HEK293 (cell line): ENCODE results near the gene PPP1CA.

Experiments used
- KLF17 ChIP-seq: fragments of 450-650 bp; formaldehyde crosslinking; IDR thresholded peaks from 2 replicates; pipeline ENCODE4 v1.5.1; 2016; ENCODE audit warnings: missing biosample characterization, missing genetic modification characterization
- OVOL3 ChIP-seq: fragments of 450-650 bp; formaldehyde crosslinking; IDR thresholded peaks from 2 replicates; pipeline ENCODE4 v1.5.1; 2016; ENCODE audit warnings: missing biosample characterization, missing genetic modification characterization
- PBX3 ChIP-seq: sonication (generic); formaldehyde crosslinking; IDR thresholded peaks from 2 replicates; pipeline ENCODE4 v1.8.1; 2022; ENCODE audit warnings: mild to moderate bottlenecking, moderate library complexity, missing genetic modification reagents
- SCRT1 ChIP-seq: fragments of 450-650 bp; formaldehyde crosslinking; IDR thresholded peaks from 2 replicates; pipeline ENCODE4 v1.5.1; 2016; ENCODE audit warnings: missing biosample characterization, missing genetic modification characterization, borderline replicate concordance
- ZBTB17 ChIP-seq: fragments of 450-650 bp; formaldehyde crosslinking; IDR thresholded peaks from 2 replicates; pipeline ENCODE4 v1.5.1; 2016; ENCODE audit warnings: missing biosample characterization, missing genetic modification characterization
- ZBTB21 ChIP-seq: fragments of 450-650 bp; formaldehyde crosslinking; IDR thresholded peaks from 2 replicates; pipeline ENCODE4 v1.5.1; 2017; ENCODE audit warnings: missing biosample characterization, missing genetic modification characterization
- ZBTB8A ChIP-seq: fragments of 450-650 bp; formaldehyde crosslinking; IDR thresholded peaks from 2 replicates; pipeline ENCODE4 v1.5.1; 2016; ENCODE audit warnings: missing biosample characterization, missing genetic modification characterization
- ZNF140 ChIP-seq: fragments of 450-650 bp; formaldehyde crosslinking; IDR thresholded peaks from 2 replicates; pipeline ENCODE4 v1.5.1; 2016; ENCODE audit warnings: missing biosample characterization, missing genetic modification characterization
- ZNF16 ChIP-seq: fragments of 450-650 bp; formaldehyde crosslinking; IDR thresholded peaks from 2 replicates; pipeline ENCODE4 v1.5.1; 2016; ENCODE audit warnings: low read depth, missing biosample characterization, missing genetic modification characterization
- ZNF354C ChIP-seq: fragments of 450-650 bp; formaldehyde crosslinking; IDR thresholded peaks from 2 replicates; pipeline ENCODE4 v1.5.1; 2016; ENCODE audit warnings: missing biosample characterization, missing genetic modification characterization, low read depth, borderline replicate concordance
- ZNF473 ChIP-seq: fragments of 450-650 bp; formaldehyde crosslinking; IDR thresholded peaks from 2 replicates; pipeline ENCODE4 v1.5.1; 2017; ENCODE audit warnings: missing biosample characterization, missing genetic modification characterization
- ZNF514 ChIP-seq: fragments of 450-650 bp; formaldehyde crosslinking; IDR thresholded peaks from 2 replicates; pipeline ENCODE4 v1.5.1; 2016; ENCODE audit warnings: missing biosample characterization, missing genetic modification characterization
- ZNF571 ChIP-seq: fragments of 450-650 bp; formaldehyde crosslinking; IDR thresholded peaks from 2 replicates; pipeline ENCODE4 v1.5.0; 2017; ENCODE audit warnings: missing biosample characterization, missing genetic modification characterization
- ZNF776 ChIP-seq: fragments of 450-650 bp; formaldehyde crosslinking; IDR thresholded peaks from 2 replicates; pipeline ENCODE4 v1.5.0; 2017; ENCODE audit warnings: missing biosample characterization, missing genetic modification characterization, borderline replicate concordance
- ZNF792 ChIP-seq: fragments of 450-650 bp; formaldehyde crosslinking; IDR thresholded peaks from 2 replicates; pipeline ENCODE4 v1.5.1; 2016; ENCODE audit warnings: missing biosample characterization, missing genetic modification characterization
- ZNF830 ChIP-seq: fragments of 450-650 bp; IDR thresholded peaks from 2 replicates; pipeline ENCODE4 v1.5.0; 2018; ENCODE audit warnings: missing biosample characterization, missing genetic modification characterization, low read depth, mild to moderate bottlenecking, moderate library complexity
- ZSCAN30 ChIP-seq: fragments of 450-650 bp; IDR thresholded peaks from 2 replicates; pipeline ENCODE4 v1.5.1; 2018; ENCODE audit warnings: missing biosample characterization, mild to moderate bottlenecking, missing genetic modification characterization, moderate library complexity
- TF ChIP-seq, protein P1 (sequence below): fragments of 450-650 bp; formaldehyde crosslinking; IDR thresholded peaks from 2 replicates; pipeline ENCODE4 v1.5.1; 2016; ENCODE audit warnings: missing biosample characterization, missing genetic modification characterization
- TF ChIP-seq, protein P2 (sequence below): fragments of 450-650 bp; formaldehyde crosslinking; IDR thresholded peaks from 2 replicates; pipeline ENCODE4 v1.5.1; 2016; ENCODE audit warnings: missing biosample characterization, missing genetic modification characterization
- TF ChIP-seq, protein P3 (sequence below): fragments of 450-650 bp; formaldehyde crosslinking; IDR thresholded peaks from 2 replicates; pipeline ENCODE4 v1.5.1; 2016; ENCODE audit warnings: missing biosample characterization, missing genetic modification characterization
- TF ChIP-seq, protein P4 (sequence below): fragments of 450-650 bp; formaldehyde crosslinking; IDR thresholded peaks from 2 replicates; pipeline ENCODE4 v1.5.1; 2016; ENCODE audit warnings: missing biosample characterization, missing genetic modification characterization
- TF ChIP-seq, protein P5 (sequence below): fragments of 450-650 bp; formaldehyde crosslinking; IDR thresholded peaks from 2 replicates; pipeline ENCODE4 v1.5.1; 2016; ENCODE audit warnings: missing biosample characterization, missing genetic modification characterization, borderline replicate concordance
- TF ChIP-seq, protein P6 (sequence below): fragments of 450-650 bp; formaldehyde crosslinking; IDR thresholded peaks from 2 replicates; pipeline ENCODE4 v1.5.1; 2017; ENCODE audit warnings: missing biosample characterization, missing genetic modification characterization

Gene PPP1CA

GRCh38 chr11:67373648-67374570 lies 27.7 kb downstream of the PPP1CA start (continued):
- no peak for TF ChIP-seq ZBTB17 (tag by site-specific recombination)
- no peak for TF ChIP-seq ZNF473 (tag by site-specific recombination)
- TF ChIP-seq, protein P1, sequence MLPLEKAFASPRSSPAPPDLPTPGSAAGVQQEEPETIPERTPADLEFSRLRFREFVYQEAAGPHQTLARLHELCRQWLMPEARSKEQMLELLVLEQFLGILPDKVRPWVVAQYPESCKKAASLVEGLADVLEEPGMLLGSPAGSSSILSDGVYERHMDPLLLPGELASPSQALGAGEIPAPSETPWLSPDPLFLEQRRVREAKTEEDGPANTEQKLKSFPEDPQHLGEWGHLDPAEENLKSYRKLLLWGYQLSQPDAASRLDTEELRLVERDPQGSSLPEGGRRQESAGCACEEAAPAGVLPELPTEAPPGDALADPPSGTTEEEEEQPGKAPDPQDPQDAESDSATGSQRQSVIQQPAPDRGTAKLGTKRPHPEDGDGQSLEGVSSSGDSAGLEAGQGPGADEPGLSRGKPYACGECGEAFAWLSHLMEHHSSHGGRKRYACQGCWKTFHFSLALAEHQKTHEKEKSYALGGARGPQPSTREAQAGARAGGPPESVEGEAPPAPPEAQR = no peak
- TF ChIP-seq ZNF776 = no peak
- TF ChIP-seq ZNF571 (tag by site-specific recombination) = no peak
- TF ChIP-seq, protein P2, sequence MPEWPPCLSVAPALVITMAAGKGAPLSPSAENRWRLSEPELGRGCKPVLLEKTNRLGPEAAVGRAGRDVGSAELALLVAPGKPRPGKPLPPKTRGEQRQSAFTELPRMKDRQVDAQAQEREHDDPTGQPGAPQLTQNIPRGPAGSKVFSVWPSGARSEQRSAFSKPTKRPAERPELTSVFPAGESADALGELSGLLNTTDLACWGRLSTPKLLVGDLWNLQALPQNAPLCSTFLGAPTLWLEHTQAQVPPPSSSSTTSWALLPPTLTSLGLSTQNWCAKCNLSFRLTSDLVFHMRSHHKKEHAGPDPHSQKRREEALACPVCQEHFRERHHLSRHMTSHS = no peak
- no peak for TF ChIP-seq ZNF354C (tag by site-specific recombination)
- TF ChIP-seq ZNF792 (tag by site-specific recombination) = no peak
- TF ChIP-seq, protein P3, sequence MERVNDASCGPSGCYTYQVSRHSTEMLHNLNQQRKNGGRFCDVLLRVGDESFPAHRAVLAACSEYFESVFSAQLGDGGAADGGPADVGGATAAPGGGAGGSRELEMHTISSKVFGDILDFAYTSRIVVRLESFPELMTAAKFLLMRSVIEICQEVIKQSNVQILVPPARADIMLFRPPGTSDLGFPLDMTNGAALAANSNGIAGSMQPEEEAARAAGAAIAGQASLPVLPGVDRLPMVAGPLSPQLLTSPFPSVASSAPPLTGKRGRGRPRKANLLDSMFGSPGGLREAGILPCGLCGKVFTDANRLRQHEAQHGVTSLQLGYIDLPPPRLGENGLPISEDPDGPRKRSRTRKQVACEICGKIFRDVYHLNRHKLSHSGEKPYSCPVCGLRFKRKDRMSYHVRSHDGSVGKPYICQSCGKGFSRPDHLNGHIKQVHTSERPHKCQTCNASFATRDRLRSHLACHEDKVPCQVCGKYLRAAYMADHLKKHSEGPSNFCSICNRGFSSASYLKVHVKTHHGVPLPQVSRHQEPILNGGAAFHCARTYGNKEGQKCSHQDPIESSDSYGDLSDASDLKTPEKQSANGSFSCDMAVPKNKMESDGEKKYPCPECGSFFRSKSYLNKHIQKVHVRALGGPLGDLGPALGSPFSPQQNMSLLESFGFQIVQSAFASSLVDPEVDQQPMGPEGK (tag by site-specific recombination) = peak; percentile 66; the same call in 1 of the 2 replicates
- TF ChIP-seq SCRT1 (tag by site-specific recombination) = no peak
- TF ChIP-seq, protein P4, sequence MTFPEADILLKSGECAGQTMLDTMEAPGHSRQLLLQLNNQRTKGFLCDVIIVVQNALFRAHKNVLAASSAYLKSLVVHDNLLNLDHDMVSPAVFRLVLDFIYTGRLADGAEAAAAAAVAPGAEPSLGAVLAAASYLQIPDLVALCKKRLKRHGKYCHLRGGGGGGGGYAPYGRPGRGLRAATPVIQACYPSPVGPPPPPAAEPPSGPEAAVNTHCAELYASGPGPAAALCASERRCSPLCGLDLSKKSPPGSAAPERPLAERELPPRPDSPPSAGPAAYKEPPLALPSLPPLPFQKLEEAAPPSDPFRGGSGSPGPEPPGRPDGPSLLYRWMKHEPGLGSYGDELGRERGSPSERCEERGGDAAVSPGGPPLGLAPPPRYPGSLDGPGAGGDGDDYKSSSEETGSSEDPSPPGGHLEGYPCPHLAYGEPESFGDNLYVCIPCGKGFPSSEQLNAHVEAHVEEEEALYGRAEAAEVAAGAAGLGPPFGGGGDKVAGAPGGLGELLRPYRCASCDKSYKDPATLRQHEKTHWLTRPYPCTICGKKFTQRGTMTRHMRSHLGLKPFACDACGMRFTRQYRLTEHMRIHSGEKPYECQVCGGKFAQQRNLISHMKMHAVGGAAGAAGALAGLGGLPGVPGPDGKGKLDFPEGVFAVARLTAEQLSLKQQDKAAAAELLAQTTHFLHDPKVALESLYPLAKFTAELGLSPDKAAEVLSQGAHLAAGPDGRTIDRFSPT (tag by site-specific recombination) = peak; percentile 70; the same call in 1 of the 2 replicates
- TF ChIP-seq PBX3 = no peak
- TF ChIP-seq, protein P5, sequence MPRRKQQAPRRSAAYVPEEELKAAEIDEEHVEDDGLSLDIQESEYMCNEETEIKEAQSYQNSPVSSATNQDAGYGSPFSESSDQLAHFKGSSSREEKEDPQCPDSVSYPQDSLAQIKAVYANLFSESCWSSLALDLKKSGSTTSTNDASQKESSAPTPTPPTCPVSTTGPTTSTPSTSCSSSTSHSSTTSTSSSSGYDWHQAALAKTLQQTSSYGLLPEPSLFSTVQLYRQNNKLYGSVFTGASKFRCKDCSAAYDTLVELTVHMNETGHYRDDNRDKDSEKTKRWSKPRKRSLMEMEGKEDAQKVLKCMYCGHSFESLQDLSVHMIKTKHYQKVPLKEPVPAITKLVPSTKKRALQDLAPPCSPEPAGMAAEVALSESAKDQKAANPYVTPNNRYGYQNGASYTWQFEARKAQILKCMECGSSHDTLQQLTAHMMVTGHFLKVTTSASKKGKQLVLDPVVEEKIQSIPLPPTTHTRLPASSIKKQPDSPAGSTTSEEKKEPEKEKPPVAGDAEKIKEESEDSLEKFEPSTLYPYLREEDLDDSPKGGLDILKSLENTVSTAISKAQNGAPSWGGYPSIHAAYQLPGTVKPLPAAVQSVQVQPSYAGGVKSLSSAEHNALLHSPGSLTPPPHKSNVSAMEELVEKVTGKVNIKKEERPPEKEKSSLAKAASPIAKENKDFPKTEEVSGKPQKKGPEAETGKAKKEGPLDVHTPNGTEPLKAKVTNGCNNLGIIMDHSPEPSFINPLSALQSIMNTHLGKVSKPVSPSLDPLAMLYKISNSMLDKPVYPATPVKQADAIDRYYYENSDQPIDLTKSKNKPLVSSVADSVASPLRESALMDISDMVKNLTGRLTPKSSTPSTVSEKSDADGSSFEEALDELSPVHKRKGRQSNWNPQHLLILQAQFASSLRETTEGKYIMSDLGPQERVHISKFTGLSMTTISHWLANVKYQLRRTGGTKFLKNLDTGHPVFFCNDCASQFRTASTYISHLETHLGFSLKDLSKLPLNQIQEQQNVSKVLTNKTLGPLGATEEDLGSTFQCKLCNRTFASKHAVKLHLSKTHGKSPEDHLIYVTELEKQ (tag by site-specific recombination) = no peak
- no peak for TF ChIP-seq ZNF830 (tag by site-specific recombination)
- 0 out of 2 replicates have a peak, but pooled peaks have one; percentile 22 for TF ChIP-seq KLF17
- TF ChIP-seq OVOL3 (tag by site-specific recombination) = no peak
- TF ChIP-seq, protein P6, sequence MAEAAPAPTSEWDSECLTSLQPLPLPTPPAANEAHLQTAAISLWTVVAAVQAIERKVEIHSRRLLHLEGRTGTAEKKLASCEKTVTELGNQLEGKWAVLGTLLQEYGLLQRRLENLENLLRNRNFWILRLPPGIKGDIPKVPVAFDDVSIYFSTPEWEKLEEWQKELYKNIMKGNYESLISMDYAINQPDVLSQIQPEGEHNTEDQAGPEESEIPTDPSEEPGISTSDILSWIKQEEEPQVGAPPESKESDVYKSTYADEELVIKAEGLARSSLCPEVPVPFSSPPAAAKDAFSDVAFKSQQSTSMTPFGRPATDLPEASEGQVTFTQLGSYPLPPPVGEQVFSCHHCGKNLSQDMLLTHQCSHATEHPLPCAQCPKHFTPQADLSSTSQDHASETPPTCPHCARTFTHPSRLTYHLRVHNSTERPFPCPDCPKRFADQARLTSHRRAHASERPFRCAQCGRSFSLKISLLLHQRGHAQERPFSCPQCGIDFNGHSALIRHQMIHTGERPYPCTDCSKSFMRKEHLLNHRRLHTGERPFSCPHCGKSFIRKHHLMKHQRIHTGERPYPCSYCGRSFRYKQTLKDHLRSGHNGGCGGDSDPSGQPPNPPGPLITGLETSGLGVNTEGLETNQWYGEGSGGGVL (tag by site-specific recombination) = peak; percentile 85
- TF ChIP-seq ZNF514 (tag by site-specific recombination) = no peak
- TF ChIP-seq ZSCAN30 (tag by site-specific recombination) = no peak
- TF ChIP-seq ZNF16 (tag by site-specific recombination) = no peak
- TF ChIP-seq ZBTB8A (tag by site-specific recombination) = no peak; the same call in 1 of the 2 replicates
- TF ChIP-seq ZBTB21 (tag by site-specific recombination) = no peak
- no peak for TF ChIP-seq ZNF140 (tag by site-specific recombination)
